HFF-Myc (cell line): ENCODE results near the gene ALDH1A3.
A peak's percentile ranks its signal among the peaks of the same experiment; 100 is the strongest.

Experiments used
- DNase-seq: peaks from one replicate; pipeline ENCODE4 v3.0.0-alpha.2; 2011; ENCODE audit warnings: low read depth; ENCODE audit errors: extremely low read depth
- H3K4me3 ChIP-seq: replicated peaks from 2 replicates; pipeline ENCODE4 v1.5.1; 2011; ENCODE audit warnings: low read depth, mild to moderate bottlenecking, control low read depth, low read length
- CTCF ChIP-seq: IDR thresholded peaks from 2 replicates; pipeline ENCODE4 v1.5.1; 2012; ENCODE audit warnings: mild to moderate bottlenecking, low read depth, low read length, control low read depth; ENCODE audit errors: missing control alignments

Gene ALDH1A3

DNA sequence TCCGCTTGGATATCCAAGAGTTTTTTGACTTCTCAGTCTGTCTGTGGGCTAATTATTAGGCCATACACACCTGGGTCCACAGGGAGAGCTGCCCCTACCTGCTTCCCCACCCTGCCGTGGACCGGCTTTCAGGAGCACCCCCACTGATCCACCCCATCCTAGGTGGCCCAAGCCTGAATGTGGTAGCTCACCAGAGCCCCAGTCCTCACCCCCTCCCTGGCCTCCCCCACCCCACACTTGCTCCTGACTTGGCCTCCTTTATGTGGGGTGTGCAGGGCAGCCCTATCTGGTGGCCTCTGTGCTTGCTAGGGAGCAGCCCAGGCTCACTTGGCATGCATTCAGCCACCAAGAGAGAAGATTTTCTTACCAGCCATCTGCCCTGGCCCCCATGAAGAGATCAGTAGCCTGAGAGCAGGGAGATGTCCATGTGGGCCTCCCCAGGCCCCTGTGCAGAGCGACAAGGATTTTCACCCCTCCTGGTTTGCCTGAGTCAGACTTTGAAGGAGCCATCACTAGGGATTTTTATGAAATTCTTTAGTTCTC lies 50.7 kb downstream of the ALDH1A3 start:
- H3K4me3 ChIP-seq = no peak overlapping the region
- TF ChIP-seq CTCF = no peak
- DNase-seq = no peak

- no peak for TF ChIP-seq CTCF
- DNase-seq = no peak
- H3K4me3 ChIP-seq = no peak overlapping the region
These were observed 51.7 kb downstream of the ALDH1A3 start for GRCh38 chr15:100931143-100931890.

DNA sequence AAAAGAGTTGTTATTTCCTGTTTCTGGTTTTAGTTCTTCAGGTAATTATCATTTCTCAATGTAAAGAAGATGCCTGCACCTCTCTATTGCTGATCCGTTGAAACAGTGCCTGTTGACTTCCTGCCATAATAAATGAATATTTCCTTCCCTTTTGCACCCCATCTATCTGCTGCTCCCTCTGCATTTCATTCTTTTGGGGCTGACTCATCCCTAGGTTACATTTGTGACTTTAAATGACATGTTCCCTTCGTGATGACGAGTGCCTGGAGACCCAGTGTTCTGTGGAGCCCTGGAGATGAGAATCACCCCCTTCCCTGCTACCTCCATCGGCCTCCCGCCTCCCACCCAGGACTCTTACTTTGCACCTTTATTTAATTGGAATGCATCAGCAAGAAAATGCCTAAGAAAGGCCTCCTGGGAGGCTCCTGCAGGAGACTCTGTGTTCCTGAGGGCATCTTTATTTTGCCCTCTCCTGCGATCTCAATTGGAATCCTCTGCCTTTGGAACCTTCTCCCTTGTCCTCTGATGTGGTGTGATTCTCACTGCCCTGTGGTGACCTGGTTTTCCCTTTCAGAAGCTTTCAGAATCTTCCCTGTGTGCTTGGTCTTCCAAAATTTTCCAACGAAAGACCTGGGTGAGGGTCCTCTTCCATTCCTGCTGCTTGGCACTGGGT lies 53.2 kb downstream of the ALDH1A3 start:
- no peak for TF ChIP-seq CTCF
- DNase-seq = no peak
- H3K4me3 ChIP-seq = no peak overlapping the region

- H3K4me3 ChIP-seq = no peak overlapping the region
- no peak for DNase-seq
- TF ChIP-seq CTCF = no peak
These were observed 54.5 kb downstream of the ALDH1A3 start for GRCh38 chr15:100934166-100934565.

DNA sequence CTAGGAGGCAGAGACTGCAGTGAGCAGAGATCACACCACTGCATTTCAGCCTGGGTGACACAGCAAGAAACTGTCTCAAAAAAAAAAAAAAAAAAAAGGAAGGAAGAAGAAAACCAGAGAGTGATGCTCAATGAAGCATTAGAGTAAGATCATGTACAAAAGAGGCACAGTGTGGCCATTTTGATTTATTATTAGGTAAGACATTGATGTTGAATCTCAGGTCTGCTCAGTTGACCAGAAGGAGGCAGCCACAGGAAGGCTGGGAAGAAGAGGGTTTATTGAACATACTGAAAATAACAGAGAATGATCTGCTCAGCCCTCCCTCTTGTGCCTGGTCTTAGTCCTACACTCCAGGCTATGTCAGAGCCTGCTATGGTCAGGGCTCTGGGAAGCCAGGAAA lies 55.1 kb downstream of the ALDH1A3 start:
- H3K4me3 ChIP-seq = no peak overlapping the region
- DNase-seq = no peak
- peak; percentile 14 for TF ChIP-seq CTCF

DNA sequence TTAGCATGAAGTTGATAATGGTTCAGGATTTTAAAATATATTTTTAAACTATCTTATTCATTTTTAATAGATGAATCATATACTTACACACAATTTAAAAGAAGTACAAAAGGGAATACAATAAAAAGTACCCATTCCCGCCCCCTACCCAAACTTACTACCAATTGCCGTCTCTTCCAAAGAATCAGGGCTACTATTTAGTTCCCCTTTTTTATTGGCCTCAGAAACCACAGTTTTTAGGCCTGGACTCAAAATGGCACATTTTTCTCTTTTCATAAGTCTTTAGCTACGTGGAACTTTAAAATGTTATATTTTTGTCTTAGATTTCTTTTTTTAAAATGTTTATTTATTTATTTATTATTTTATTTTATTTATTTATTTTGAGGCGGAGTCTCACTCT lies 57.5 kb downstream of the ALDH1A3 start:
- TF ChIP-seq CTCF = no peak
- no peak overlapping the region for H3K4me3 ChIP-seq
- DNase-seq = no peak

- DNase-seq = no peak
- H3K4me3 ChIP-seq = no peak overlapping the region
- TF ChIP-seq CTCF = no peak
These were observed 60.2 kb downstream of the ALDH1A3 start for GRCh38 chr15:100939791-100940190.
